HepG2 (cell line): ENCODE data around the gene ODAD4. TPM values are rescaled to one million over a fixed set of nuclear protein-coding genes. Genes with fewer than 3 reads are reported as not detected.

Experiments used
- ASH2L ChIP-seq: fragments of 300-600, 200-600 bp; sonication (generic); IDR thresholded peaks from 2 replicates; pipeline ENCODE4 v1.7.0; 2017; ENCODE audit warnings: low read depth, mild to moderate bottlenecking, moderate library complexity, mixed read lengths, low read length; ENCODE audit not compliant: insufficient read length
- CBX2 ChIP-seq, 2 experiments: fragments of 200-600 bp in 1 of 2; sonication (generic); formaldehyde crosslinking in 1 of 2; IDR thresholded peaks; 2 replicates each; pipeline versions ENCODE4 v1.7.0 to v1.8.1; 2018 to 2022; ENCODE audit warnings: low read depth in 2 of 2, low read length in 1 of 2, mild to moderate bottlenecking in 1 of 2, missing genetic modification reagents in 1 of 2
- CEBPB ChIP-seq: IDR thresholded peaks from 2 replicates; pipeline ENCODE4 v1.6.1; 2011; ENCODE audit warnings: low read depth, low read length, improper control_type of control experiment, borderline replicate concordance
- DPF2 ChIP-seq: sonication (generic); formaldehyde crosslinking; IDR thresholded peaks from 2 replicates; pipeline ENCODE4 v1.4.0; 2020; ENCODE audit warnings: mild to moderate bottlenecking, low read depth, missing genetic modification reagents, borderline replicate concordance
- ELF1 ChIP-seq: sonication (generic); formaldehyde crosslinking; IDR thresholded peaks from 2 replicates; pipeline ENCODE4 v1.4.0; 2020; ENCODE audit warnings: missing genetic modification reagents
- HIVEP1 ChIP-seq: sonication (generic); formaldehyde crosslinking; IDR thresholded peaks from 2 replicates; pipeline ENCODE4 v1.4.0; 2020; ENCODE audit warnings: mild to moderate bottlenecking, missing genetic modification reagents
- IRF1 ChIP-seq: sonication (generic); formaldehyde crosslinking; IDR thresholded peaks from 2 replicates; pipeline ENCODE4 v1.4.0; 2020; ENCODE audit warnings: low read depth, mild to moderate bottlenecking, missing genetic modification reagents
- KAT8 ChIP-seq: IDR thresholded peaks from 2 replicates; pipeline ENCODE4 v1.6.1; 2016; ENCODE audit warnings: missing genetic modification reagents, missing compliant biosample characterization
- MAZ ChIP-seq, 2 experiments: sonication (generic) in 1 of 2; formaldehyde crosslinking in 1 of 2; IDR thresholded peaks; 2 replicates each; pipeline versions ENCODE4 v1.5.0 to v1.6.1; 2012 to 2020; ENCODE audit warnings: low read depth in 2 of 2, mild to moderate bottlenecking in 2 of 2, borderline replicate concordance in 1 of 2, improper control_type of control experiment in 1 of 2, low read length in 1 of 2, missing genetic modification reagents in 1 of 2, moderate library complexity in 1 of 2
- NPAS2 ChIP-seq: sonication (generic); formaldehyde crosslinking; IDR thresholded peaks from 2 replicates; pipeline ENCODE4 v1.8.0; 2022; ENCODE audit warnings: mild to moderate bottlenecking, missing genetic modification reagents, borderline replicate concordance
- PBX2 ChIP-seq: IDR thresholded peaks from 2 replicates; pipeline ENCODE4 v1.6.1; 2016; ENCODE audit warnings: control low read depth
- PHF20 ChIP-seq: sonication (generic); formaldehyde crosslinking; IDR thresholded peaks from 2 replicates; pipeline ENCODE4 v1.5.0; 2020; ENCODE audit warnings: mild to moderate bottlenecking, missing genetic modification reagents
- SALL1 ChIP-seq: sonication (generic); formaldehyde crosslinking; IDR thresholded peaks from 2 replicates; pipeline ENCODE4 v1.8.0; 2022; ENCODE audit warnings: mild to moderate bottlenecking, missing genetic modification reagents
- ZBTB7A ChIP-seq: sonication (generic); formaldehyde crosslinking; IDR thresholded peaks from 2 replicates; pipeline ENCODE4 v1.8.0; 2022; ENCODE audit warnings: mild to moderate bottlenecking, missing genetic modification reagents
- ZFAT ChIP-seq: sonication (generic); formaldehyde crosslinking; conservative IDR thresholded peaks from 2 replicates; pipeline ENCODE4 v1.8.1; 2023; ENCODE audit warnings: missing genetic modification reagents, inconsistent platforms
- ZNF17 ChIP-seq: sonication (generic); formaldehyde crosslinking; IDR thresholded peaks from 2 replicates; pipeline ENCODE4 v1.5.0; 2020; ENCODE audit warnings: mild to moderate bottlenecking, missing genetic modification reagents
- ZNF326 ChIP-seq: sonication (generic); formaldehyde crosslinking; IDR thresholded peaks from 2 replicates; pipeline ENCODE4 v1.4.0; 2020; ENCODE audit warnings: missing genetic modification reagents, borderline replicate concordance
- ZNF546 ChIP-seq: sonication (generic); formaldehyde crosslinking; conservative IDR thresholded peaks from 2 replicates; pipeline ENCODE4 v1.8.1; 2023; ENCODE audit warnings: mild to moderate bottlenecking, missing genetic modification reagents
- ZNF672 ChIP-seq: sonication (generic); formaldehyde crosslinking; IDR thresholded peaks from 2 replicates; pipeline ENCODE4 v1.8.1; 2022; ENCODE audit warnings: missing genetic modification reagents
- ZNF678 ChIP-seq: sonication (generic); formaldehyde crosslinking; IDR thresholded peaks from 2 replicates; pipeline ENCODE4 v1.4.0; 2020; ENCODE audit warnings: mild to moderate bottlenecking, missing genetic modification reagents
- polyA plus RNA-seq, 8 experiments: library from polyadenylated mRNA; depleted of rRNA in 3 of 8; stranded (reverse) in 7 of 8; unstranded in 1 of 8; fragments of >200 nt; fragmentation: Illumina TruSeq in 4 of 8; extraction: Trizol in 4 of 8; gene quantifications; 2 replicates each; pipeline versions ENCODE4 v1.2.1 to v1.2.3, GENCODE V29; 2011 to 2016; ENCODE audit warnings: low read depth in 4 of 8, missing spikeins in 1 of 8, mixed read lengths in 1 of 8; ENCODE audit not compliant: insufficient read depth in 1 of 8
- total RNA-seq, 5 experiments: library from RNA; depleted of rRNA; stranded (reverse); fragments of >200 nt; fragmentation: Illumina TruSeq; extraction: Trizol; gene quantifications; 2 replicates each; pipeline ENCODE4 v1.2.3, GENCODE V29; 2016; ENCODE audit warnings: low read depth in 1 of 5
- TF ChIP-seq, protein P1 (sequence below): sonication (generic); formaldehyde crosslinking; IDR thresholded peaks from 2 replicates; pipeline ENCODE4 v1.4.0; 2020; ENCODE audit warnings: mild to moderate bottlenecking, missing genetic modification reagents, borderline replicate concordance
- TF ChIP-seq, protein P2 (sequence below): IDR thresholded peaks from 2 replicates; pipeline ENCODE4 v1.6.1; 2012; ENCODE audit warnings: inconsistent platforms
- TF ChIP-seq, protein P3 (sequence below): sonication (generic); formaldehyde crosslinking; IDR thresholded peaks from 2 replicates; pipeline ENCODE4 v1.4.0; 2020; ENCODE audit warnings: missing genetic modification reagents

Gene ODAD4
- total and polyA plus RNA-seq, 2 of the 13 experiments (the other 11 are each of a cell fraction or from before 2014, with no cell fraction given): 0.48 to 0.53 TPM

- TF ChIP-seq, protein P1, sequence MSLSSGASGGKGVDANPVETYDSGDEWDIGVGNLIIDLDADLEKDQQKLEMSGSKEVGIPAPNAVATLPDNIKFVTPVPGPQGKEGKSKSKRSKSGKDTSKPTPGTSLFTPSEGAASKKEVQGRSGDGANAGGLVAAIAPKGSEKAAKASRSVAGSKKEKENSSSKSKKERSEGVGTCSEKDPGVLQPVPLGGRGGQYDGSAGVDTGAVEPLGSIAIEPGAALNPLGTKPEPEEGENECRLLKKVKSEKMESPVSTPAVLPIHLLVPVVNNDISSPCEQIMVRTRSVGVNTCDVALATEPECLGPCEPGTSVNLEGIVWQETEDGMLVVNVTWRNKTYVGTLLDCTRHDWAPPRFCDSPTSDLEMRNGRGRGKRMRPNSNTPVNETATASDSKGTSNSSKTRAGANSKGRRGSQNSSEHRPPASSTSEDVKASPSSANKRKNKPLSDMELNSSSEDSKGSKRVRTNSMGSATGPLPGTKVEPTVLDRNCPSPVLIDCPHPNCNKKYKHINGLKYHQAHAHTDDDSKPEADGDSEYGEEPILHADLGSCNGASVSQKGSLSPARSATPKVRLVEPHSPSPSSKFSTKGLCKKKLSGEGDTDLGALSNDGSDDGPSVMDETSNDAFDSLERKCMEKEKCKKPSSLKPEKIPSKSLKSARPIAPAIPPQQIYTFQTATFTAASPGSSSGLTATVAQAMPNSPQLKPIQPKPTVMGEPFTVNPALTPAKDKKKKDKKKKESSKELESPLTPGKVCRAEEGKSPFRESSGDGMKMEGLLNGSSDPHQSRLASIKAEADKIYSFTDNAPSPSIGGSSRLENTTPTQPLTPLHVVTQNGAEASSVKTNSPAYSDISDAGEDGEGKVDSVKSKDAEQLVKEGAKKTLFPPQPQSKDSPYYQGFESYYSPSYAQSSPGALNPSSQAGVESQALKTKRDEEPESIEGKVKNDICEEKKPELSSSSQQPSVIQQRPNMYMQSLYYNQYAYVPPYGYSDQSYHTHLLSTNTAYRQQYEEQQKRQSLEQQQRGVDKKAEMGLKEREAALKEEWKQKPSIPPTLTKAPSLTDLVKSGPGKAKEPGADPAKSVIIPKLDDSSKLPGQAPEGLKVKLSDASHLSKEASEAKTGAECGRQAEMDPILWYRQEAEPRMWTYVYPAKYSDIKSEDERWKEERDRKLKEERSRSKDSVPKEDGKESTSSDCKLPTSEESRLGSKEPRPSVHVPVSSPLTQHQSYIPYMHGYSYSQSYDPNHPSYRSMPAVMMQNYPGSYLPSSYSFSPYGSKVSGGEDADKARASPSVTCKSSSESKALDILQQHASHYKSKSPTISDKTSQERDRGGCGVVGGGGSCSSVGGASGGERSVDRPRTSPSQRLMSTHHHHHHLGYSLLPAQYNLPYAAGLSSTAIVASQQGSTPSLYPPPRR: no peak
- TF ChIP-seq ZNF326 (CRISPR knock-in tag) (no peak), CEBPB (peak; percentile 76; the same call in 1 of the 2 replicates), KAT8 (CRISPR knock-in tag) (no peak), ZNF546 (CRISPR knock-in tag) (no peak), ZFAT (CRISPR knock-in tag) (0 out of 2 replicates have a peak, but pooled peaks have one; percentile 40), NPAS2 (no peak), ZNF678 (CRISPR knock-in tag) (no peak), IRF1 (no peak), HIVEP1 (no peak; the same call in 1 of the 2 replicates), CBX2 (IDR thresholded peaks at IDR 0.05; ENCODE audit: low read depth, low read length) (no peak), CBX2 (CRISPR knock-in tag; IDR thresholded peaks at IDR 0.05; ENCODE audit: low read depth) (no peak), SALL1 (CRISPR knock-in tag) (peak; percentile 29; the same call in 1 of the 2 replicates), MAZ (IDR thresholded peaks at IDR 0.05; ENCODE audit: borderline replicate concordance, low read depth, low read length) (no peak), MAZ (CRISPR knock-in tag; IDR thresholded peaks at IDR 0.05; ENCODE audit: low read depth) (no peak), ASH2L (no peak), PBX2 (CRISPR knock-in tag) (no peak), DPF2 (CRISPR knock-in tag) (no peak), ELF1 (CRISPR knock-in tag) (no peak), ZBTB7A (no peak), ZNF17 (CRISPR knock-in tag) (no peak), PHF20 (CRISPR knock-in tag) (no peak), ZNF672 (CRISPR knock-in tag) (no peak)
- TF ChIP-seq, protein P2, sequence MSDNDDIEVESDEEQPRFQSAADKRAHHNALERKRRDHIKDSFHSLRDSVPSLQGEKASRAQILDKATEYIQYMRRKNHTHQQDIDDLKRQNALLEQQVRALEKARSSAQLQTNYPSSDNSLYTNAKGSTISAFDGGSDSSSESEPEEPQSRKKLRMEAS: no peak
- TF ChIP-seq, protein P3, sequence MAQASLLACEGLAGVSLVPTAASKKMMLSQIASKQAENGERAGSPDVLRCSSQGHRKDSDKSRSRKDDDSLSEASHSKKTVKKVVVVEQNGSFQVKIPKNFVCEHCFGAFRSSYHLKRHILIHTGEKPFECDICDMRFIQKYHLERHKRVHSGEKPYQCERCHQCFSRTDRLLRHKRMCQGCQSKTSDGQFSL (CRISPR knock-in tag): no peak
These were observed 42.0 kb upstream of the ODAD4 start (continued) for GRCh38 chr17:41888332-41888965.
